SK-N-SH treated with all-trans-retinoic acid at 6 μM for 48 hours (cell line): ENCODE measurements around the gene SAMD13.

Source experiments
- ATAC-seq: fragments of 200-7000 bp; cut with Tn5 transposase; 3 replicates; pipeline ENCODE4 v1.9.1; 2020; ENCODE audit warnings: mild to moderate bottlenecking, moderate library complexity
- ARNTL ChIP-seq: fragments of 450-650 bp; formaldehyde crosslinking; IDR thresholded peaks from 2 replicates; pipeline ENCODE4 v1.5.0; 2020; ENCODE audit warnings: low read depth, mild to moderate bottlenecking, moderate library complexity, borderline replicate concordance
- BACH2 ChIP-seq: fragments of 250-450 bp; sonication (Bioruptor Pico); IDR thresholded peaks from 2 replicates; pipeline ENCODE4 v1.9.0; 2021; ENCODE audit warnings: mild to moderate bottlenecking, borderline replicate concordance
- CSDC2 ChIP-seq: fragments of 250-450 bp; sonication (Bioruptor Pico); IDR thresholded peaks from 2 replicates; pipeline ENCODE4 v1.5.0; 2020; ENCODE audit warnings: mild to moderate bottlenecking, moderate library complexity
- ESRRG ChIP-seq: fragments of 250-450 bp; sonication (Bioruptor Pico); IDR thresholded peaks from 2 replicates; pipeline ENCODE4 v1.6.1; 2021; ENCODE audit warnings: mild to moderate bottlenecking
- GLIS3 ChIP-seq: fragments of 250-450 bp; sonication (Bioruptor Pico); IDR thresholded peaks from 2 replicates; pipeline ENCODE4 v1.5.0; 2020; ENCODE audit warnings: mild to moderate bottlenecking, moderate library complexity
- ISL1 ChIP-seq: fragments of 250-450 bp; sonication (Bioruptor Pico); IDR thresholded peaks from 2 replicates; pipeline ENCODE4 v2.1.2; 2022; ENCODE audit warnings: mild to moderate bottlenecking, moderate library complexity
- OSR1 ChIP-seq: fragments of 250-450 bp; sonication (Bioruptor Pico); IDR thresholded peaks from 2 replicates; pipeline ENCODE4 v1.8.0; 2022; ENCODE audit warnings: moderate library complexity, mild to moderate bottlenecking, inconsistent platforms
- PPARA ChIP-seq: fragments of 250-450 bp; sonication (Bioruptor Pico); IDR thresholded peaks from 2 replicates; pipeline ENCODE4 v1.5.0; 2020; ENCODE audit warnings: mild to moderate bottlenecking, borderline replicate concordance
- RARB ChIP-seq: fragments of 250-450 bp; sonication (Bioruptor Pico); IDR thresholded peaks from 2 replicates; pipeline ENCODE4 v1.8.0; 2021; ENCODE audit warnings: mild to moderate bottlenecking, moderate library complexity
- SNAI2 ChIP-seq: fragments of 250-450 bp; sonication (Bioruptor Pico); IDR thresholded peaks from 2 replicates; pipeline ENCODE4 v1.5.0; 2020; ENCODE audit warnings: mild to moderate bottlenecking, moderate library complexity
- TCF4 ChIP-seq: fragments of 250-450 bp; sonication (Bioruptor Pico); IDR thresholded peaks from 2 replicates; pipeline ENCODE4 v1.8.0; 2021; ENCODE audit warnings: mild to moderate bottlenecking, moderate library complexity, borderline replicate concordance
- TOX ChIP-seq: fragments of 250-450 bp; sonication (Bioruptor Pico); IDR thresholded peaks from 2 replicates; pipeline ENCODE4 v1.8.0; 2021; ENCODE audit warnings: mild to moderate bottlenecking, moderate library complexity, borderline replicate concordance
- ZC3H10 ChIP-seq: fragments of 250-450 bp; sonication (Bioruptor Pico); IDR thresholded peaks from 2 replicates; pipeline ENCODE4 v1.5.1; 2021; ENCODE audit warnings: mild to moderate bottlenecking, moderate library complexity
- ZFP3 ChIP-seq: fragments of 250-450 bp; sonication (Bioruptor Pico); IDR thresholded peaks from 2 replicates; pipeline ENCODE4 v1.5.0; 2020; ENCODE audit warnings: mild to moderate bottlenecking, moderate library complexity
- ZFP30 ChIP-seq: fragments of 450-650 bp; formaldehyde crosslinking; IDR thresholded peaks from 2 replicates; pipeline ENCODE4 v1.5.0; 2022; ENCODE audit warnings: mild to moderate bottlenecking, moderate library complexity
- ZNF565 ChIP-seq: fragments of 450-650 bp; formaldehyde crosslinking; conservative IDR thresholded peaks from 2 replicates; pipeline ENCODE4 v1.5.0; 2020; ENCODE audit warnings: low read depth, mild to moderate bottlenecking, moderate library complexity
- ZNF70 ChIP-seq: fragments of 450-650 bp; formaldehyde crosslinking; IDR thresholded peaks from 2 replicates; pipeline ENCODE4 v1.5.0; 2020; ENCODE audit warnings: mild to moderate bottlenecking, moderate library complexity
- ZNF8 ChIP-seq: fragments of 450-650 bp; formaldehyde crosslinking; IDR thresholded peaks from 2 replicates; pipeline ENCODE4 v1.5.0; 2020; ENCODE audit warnings: mild to moderate bottlenecking, moderate library complexity
- TF ChIP-seq, protein P1 (sequence below): fragments of 250-450 bp; sonication (Bioruptor Pico); IDR thresholded peaks from 2 replicates; pipeline ENCODE4 v1.5.1; 2020; ENCODE audit warnings: low read depth, mild to moderate bottlenecking, moderate library complexity
- TF ChIP-seq, protein P2 (sequence below): fragments of 250-450 bp; sonication (Bioruptor Pico); IDR thresholded peaks from 2 replicates; pipeline ENCODE4 v1.5.0; 2020; ENCODE audit warnings: mild to moderate bottlenecking, moderate library complexity
- TF ChIP-seq, protein P3 (sequence below): fragments of 250-450 bp; sonication (Bioruptor Pico); IDR thresholded peaks from 2 replicates; pipeline ENCODE4 v1.8.0; 2020; ENCODE audit warnings: mild to moderate bottlenecking, moderate library complexity, borderline replicate concordance
- TF ChIP-seq, protein P4 (sequence below): fragments of 250-450 bp; sonication (Bioruptor Pico); IDR thresholded peaks from 2 replicates; pipeline ENCODE4 v1.5.1; 2021; ENCODE audit warnings: mild to moderate bottlenecking, moderate library complexity
- TF ChIP-seq, protein P5 (sequence below): fragments of 250-450 bp; sonication (Bioruptor Pico); IDR thresholded peaks from 2 replicates; pipeline ENCODE4 v1.8.0; 2021; ENCODE audit warnings: low read depth, mild to moderate bottlenecking, moderate library complexity, borderline replicate concordance

SAMD13 gene

DNA sequence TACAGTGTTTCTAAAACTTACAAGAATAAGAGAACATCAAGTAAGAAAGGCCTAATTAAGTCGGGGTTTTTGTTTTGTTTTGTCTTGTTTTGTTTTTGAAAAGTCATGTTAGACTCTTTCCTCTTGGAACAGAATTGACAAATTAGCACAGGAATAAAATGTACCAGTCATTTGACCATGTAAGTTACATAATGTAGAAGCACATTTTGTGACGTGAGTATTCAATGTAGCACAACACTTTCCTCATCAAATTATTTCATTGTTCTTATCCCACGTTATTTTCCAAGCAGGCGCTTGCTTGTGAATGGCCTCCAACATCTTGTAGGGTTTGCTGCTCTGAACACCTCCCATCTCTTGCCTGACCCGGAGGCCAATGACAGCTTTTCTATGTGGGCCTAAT lies 62.1 kb downstream of the SAMD13 start:
- no peak for ATAC-seq
- TF ChIP-seq PPARA (no peak), RARB (CRISPR knock-in tag) (no peak), ZFP30 (CRISPR knock-in tag) (no peak), ZNF565 (CRISPR knock-in tag) (no peak), ZNF70 (CRISPR knock-in tag) (no peak), GLIS3 (CRISPR knock-in tag) (no peak)
- TF ChIP-seq, protein P1, sequence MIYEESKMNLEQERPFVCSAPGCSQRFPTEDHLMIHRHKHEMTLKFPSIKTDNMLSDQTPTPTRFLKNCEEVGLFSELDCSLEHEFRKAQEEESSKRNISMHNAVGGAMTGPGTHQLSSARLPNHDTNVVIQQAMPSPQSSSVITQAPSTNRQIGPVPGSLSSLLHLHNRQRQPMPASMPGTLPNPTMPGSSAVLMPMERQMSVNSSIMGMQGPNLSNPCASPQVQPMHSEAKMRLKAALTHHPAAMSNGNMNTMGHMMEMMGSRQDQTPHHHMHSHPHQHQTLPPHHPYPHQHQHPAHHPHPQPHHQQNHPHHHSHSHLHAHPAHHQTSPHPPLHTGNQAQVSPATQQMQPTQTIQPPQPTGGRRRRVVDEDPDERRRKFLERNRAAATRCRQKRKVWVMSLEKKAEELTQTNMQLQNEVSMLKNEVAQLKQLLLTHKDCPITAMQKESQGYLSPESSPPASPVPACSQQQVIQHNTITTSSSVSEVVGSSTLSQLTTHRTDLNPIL (CRISPR knock-in tag): no peak

DNA sequence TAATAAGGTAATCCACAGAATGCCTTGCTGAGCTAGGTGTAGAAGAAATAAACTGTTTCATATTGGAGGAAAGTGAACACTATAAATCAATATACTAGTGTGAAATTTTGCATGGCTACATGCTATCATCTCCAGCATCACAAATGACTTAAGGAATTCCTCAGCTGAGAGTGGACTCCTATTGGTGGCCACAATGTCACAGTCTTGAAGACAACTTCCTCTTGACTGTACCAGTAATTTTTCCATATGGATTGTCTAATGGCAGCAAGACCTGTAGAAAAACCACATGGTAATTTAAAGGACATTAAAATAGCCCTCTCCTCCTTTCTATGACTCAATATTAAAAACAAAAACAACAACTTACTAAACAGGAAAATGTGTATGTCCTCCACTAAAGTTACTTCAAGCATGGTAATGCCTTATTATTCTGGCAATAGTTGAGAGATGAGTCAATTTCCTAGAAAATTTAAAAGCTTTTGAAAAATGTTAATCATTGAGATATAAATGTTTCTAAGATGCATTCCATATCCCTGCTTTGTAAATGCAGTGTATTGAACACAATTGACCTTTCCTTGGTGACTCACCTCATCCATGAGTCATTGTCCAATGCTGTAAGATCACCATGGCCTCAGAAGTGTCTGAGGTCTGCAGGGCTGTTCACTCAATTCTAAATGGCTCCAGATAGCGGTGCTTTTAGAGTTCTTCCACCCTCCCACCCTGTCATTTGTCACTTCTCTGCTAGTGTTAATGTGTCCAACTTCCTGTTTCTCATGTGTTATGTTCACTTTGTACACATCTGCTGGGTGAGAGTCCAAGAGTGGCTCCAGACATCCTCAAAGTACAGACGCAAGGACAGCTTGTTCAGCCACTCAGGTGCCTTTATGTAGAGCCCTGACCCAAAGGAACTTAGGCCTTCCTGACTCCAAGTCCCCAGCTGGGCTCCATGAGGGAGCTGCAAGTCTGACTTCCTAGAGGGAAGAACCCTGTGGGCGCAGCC lies 64.0 kb downstream of the SAMD13 start:
- TF ChIP-seq, protein P2, sequence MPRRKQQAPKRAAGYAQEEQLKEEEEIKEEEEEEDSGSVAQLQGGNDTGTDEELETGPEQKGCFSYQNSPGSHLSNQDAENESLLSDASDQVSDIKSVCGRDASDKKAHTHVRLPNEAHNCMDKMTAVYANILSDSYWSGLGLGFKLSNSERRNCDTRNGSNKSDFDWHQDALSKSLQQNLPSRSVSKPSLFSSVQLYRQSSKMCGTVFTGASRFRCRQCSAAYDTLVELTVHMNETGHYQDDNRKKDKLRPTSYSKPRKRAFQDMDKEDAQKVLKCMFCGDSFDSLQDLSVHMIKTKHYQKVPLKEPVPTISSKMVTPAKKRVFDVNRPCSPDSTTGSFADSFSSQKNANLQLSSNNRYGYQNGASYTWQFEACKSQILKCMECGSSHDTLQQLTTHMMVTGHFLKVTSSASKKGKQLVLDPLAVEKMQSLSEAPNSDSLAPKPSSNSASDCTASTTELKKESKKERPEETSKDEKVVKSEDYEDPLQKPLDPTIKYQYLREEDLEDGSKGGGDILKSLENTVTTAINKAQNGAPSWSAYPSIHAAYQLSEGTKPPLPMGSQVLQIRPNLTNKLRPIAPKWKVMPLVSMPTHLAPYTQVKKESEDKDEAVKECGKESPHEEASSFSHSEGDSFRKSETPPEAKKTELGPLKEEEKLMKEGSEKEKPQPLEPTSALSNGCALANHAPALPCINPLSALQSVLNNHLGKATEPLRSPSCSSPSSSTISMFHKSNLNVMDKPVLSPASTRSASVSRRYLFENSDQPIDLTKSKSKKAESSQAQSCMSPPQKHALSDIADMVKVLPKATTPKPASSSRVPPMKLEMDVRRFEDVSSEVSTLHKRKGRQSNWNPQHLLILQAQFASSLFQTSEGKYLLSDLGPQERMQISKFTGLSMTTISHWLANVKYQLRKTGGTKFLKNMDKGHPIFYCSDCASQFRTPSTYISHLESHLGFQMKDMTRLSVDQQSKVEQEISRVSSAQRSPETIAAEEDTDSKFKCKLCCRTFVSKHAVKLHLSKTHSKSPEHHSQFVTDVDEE (CRISPR knock-in tag): no peak
- TF ChIP-seq BACH2 (CRISPR knock-in tag): no peak
- TF ChIP-seq ISL1: peak; percentile 92
- no peak for TF ChIP-seq CSDC2
- TF ChIP-seq ZNF565 (CRISPR knock-in tag): no peak
- 0 out of 2 replicates have a peak, but pooled peaks have one; percentile 27 for TF ChIP-seq TOX (CRISPR knock-in tag)
- TF ChIP-seq SNAI2: no peak
- peak; percentile 98 for ATAC-seq

DNA sequence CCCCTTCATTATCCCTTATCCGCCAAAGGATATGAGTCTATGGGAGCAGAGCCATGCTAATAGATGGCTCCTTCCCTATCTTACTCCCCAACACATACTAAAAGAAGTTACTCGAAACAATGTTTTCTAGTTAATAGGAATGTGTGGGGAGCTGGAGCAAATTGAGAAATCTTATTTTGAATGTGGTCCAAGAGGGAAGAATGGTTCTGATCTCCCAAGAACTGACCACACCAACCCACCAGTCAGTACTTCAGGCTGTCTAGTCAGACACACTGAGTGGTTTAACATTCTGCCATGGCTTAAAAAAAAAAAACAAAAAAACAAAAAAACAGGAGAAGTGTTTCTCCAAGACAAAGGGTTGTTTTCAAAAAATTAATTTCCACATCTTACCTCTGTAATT lies 65.3 kb downstream of the SAMD13 start:
- TF ChIP-seq, protein P2 (CRISPR knock-in tag): no peak
- TF ChIP-seq SNAI2 (no peak), ZC3H10 (CRISPR knock-in tag) (no peak), TOX (CRISPR knock-in tag) (no peak), ISL1 (no peak), ZNF70 (CRISPR knock-in tag) (no peak), ARNTL (no peak), RARB (CRISPR knock-in tag) (no peak), BACH2 (CRISPR knock-in tag) (no peak), ZFP30 (CRISPR knock-in tag) (no peak)
- TF ChIP-seq, protein P3, sequence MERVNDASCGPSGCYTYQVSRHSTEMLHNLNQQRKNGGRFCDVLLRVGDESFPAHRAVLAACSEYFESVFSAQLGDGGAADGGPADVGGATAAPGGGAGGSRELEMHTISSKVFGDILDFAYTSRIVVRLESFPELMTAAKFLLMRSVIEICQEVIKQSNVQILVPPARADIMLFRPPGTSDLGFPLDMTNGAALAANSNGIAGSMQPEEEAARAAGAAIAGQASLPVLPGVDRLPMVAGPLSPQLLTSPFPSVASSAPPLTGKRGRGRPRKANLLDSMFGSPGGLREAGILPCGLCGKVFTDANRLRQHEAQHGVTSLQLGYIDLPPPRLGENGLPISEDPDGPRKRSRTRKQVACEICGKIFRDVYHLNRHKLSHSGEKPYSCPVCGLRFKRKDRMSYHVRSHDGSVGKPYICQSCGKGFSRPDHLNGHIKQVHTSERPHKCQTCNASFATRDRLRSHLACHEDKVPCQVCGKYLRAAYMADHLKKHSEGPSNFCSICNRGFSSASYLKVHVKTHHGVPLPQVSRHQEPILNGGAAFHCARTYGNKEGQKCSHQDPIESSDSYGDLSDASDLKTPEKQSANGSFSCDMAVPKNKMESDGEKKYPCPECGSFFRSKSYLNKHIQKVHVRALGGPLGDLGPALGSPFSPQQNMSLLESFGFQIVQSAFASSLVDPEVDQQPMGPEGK: no peak
- no peak for ATAC-seq

DNA sequence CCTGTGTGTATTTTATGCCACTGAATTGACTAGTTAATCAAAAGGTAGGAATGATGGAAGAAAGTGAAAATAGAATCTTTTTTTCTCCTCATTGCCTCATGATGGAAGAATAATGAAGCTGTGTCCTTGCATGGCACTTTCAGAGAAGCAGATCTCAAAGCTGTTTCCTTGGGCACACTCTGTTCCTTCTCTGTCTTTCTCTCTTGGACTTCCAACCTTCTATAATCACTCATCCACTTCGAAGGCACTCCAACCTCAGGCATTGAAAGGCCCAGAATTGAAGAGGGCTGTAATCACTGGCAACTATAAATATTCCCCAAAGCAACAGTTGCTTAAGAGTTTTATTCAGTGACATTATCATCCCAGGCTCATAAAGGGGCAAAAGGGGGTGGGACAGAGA lies 65.7 kb downstream of the SAMD13 start:
- no peak for ATAC-seq
- TF ChIP-seq ZNF8 (CRISPR knock-in tag): no peak
- TF ChIP-seq ZNF70 (CRISPR knock-in tag): no peak
- TF ChIP-seq ZFP30 (CRISPR knock-in tag): no peak
- TF ChIP-seq ARNTL: no peak
- TF ChIP-seq SNAI2: no peak
- no peak for TF ChIP-seq TCF4 (CRISPR knock-in tag)
- no peak for TF ChIP-seq OSR1
- no peak for TF ChIP-seq ZC3H10 (CRISPR knock-in tag)
- TF ChIP-seq TOX (CRISPR knock-in tag): no peak
- no peak for TF ChIP-seq ISL1
- TF ChIP-seq ESRRG (CRISPR knock-in tag): no peak
- TF ChIP-seq, protein P4, sequence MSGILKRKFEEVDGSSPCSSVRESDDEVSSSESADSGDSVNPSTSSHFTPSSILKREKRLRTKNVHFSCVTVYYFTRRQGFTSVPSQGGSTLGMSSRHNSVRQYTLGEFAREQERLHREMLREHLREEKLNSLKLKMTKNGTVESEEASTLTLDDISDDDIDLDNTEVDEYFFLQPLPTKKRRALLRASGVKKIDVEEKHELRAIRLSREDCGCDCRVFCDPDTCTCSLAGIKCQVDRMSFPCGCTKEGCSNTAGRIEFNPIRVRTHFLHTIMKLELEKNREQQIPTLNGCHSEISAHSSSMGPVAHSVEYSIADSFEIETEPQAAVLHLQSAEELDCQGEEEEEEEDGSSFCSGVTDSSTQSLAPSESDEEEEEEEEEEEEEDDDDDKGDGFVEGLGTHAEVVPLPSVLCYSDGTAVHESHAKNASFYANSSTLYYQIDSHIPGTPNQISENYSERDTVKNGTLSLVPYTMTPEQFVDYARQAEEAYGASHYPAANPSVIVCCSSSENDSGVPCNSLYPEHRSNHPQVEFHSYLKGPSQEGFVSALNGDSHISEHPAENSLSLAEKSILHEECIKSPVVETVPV (CRISPR knock-in tag): no peak
- no peak for TF ChIP-seq BACH2 (CRISPR knock-in tag)
- TF ChIP-seq ZFP3 (CRISPR knock-in tag): no peak
- TF ChIP-seq, protein P5, sequence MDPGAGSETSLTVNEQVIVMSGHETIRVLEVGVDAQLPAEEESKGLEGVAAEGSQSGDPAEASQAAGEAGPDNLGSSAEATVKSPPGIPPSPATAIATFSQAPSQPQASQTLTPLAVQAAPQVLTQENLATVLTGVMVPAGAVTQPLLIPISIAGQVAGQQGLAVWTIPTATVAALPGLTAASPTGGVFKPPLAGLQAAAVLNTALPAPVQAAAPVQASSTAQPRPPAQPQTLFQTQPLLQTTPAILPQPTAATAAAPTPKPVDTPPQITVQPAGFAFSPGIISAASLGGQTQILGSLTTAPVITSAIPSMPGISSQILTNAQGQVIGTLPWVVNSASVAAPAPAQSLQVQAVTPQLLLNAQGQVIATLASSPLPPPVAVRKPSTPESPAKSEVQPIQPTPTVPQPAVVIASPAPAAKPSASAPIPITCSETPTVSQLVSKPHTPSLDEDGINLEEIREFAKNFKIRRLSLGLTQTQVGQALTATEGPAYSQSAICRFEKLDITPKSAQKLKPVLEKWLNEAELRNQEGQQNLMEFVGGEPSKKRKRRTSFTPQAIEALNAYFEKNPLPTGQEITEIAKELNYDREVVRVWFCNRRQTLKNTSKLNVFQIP (CRISPR knock-in tag): no peak
